PC-3 (cell line): ENCODE measurements around the gene UPF1.

Experiments
- CTCF ChIP-seq: fragments of 300-600 bp; sonication (generic); conservative IDR thresholded peaks from 2 replicates; pipeline ENCODE4 v1.5.1; 2017; ENCODE audit warnings: antibody characterized with exemption, low read depth, mild to moderate bottlenecking, low read length
- EZH2 ChIP-seq: fragments of 300-600 bp; sonication (generic); IDR thresholded peaks from one replicate; pipeline ENCODE4 v1.6.1; 2017; ENCODE audit warnings: antibody characterized with exemption, mild to moderate bottlenecking, low read length; ENCODE audit not compliant: unreplicated experiment
- EZH2phosphoT487 ChIP-seq: fragments of 300-600 bp; sonication (generic); IDR thresholded peaks from 2 replicates; pipeline ENCODE4 v1.6.1; 2018; ENCODE audit warnings: mild to moderate bottlenecking, antibody characterized with exemption, low read length, borderline replicate concordance

GRCh38 chr19:18799389-18799970 is 32.3 kb upstream of the UPF1 start:
- TF ChIP-seq CTCF (no peak), EZH2 (no peak), EZH2phosphoT487 (no peak)
